ENCODE measurements around the gene HTRA3.

HTRA3 gene

DNA sequence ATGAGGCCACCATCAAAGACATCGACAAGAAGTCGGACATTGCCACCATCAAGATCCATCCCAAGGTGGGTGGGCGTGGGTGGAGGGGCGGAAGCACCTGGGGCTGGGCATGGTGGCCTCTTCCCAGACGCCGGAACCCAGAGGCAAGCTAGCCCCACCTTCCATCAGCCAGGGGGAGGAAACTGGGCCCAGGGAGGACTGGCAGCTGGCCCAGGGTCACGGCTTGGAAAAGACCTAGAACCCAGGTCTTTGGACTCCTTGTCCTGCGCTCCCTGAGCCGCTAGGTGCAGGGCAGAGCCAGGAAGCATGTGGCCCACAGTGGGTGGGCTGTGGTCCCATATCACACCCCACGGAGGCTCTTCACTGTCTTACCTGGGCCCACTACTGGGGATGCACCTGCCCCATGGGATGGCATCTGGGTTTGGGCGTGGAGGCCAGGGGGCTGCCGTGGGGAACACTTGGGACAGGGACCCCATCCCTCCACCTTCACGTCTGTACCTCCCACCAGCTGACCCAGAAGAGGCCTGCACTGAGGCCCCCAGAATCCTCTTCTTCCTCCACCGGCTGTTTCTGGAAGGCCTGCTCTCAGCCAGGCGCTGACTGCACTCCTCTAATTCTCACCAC is 17.3 kb downstream of the HTRA3 start:
- Histone ChIP-seq H3K4me3 (ENCODE audit: low read length in 2 of 2) (no peak overlapping the region), H3K27me3 (ENCODE audit: control insufficient read depth in 2 of 2, insufficient read depth in 2 of 2, low read length in 2 of 2) (no peaks in the 10 kb centered on the region), H3K9ac (ENCODE audit: low read depth in 1 of 2, low read length in 2 of 2) (no peak overlapping the region), H3K36me3 (ENCODE audit: control insufficient read depth in 2 of 2, insufficient read depth in 2 of 2, low read length in 2 of 2) (no peaks in the 10 kb centered on the region), H3K4me1 (ENCODE audit: control insufficient read depth in 2 of 2, insufficient read depth in 2 of 2, low read length in 2 of 2) (no peaks in the 10 kb centered on the region), H3K27ac (ENCODE audit: low read depth in 2 of 2, low read length in 2 of 2) (no peak overlapping the region), H3K9me3 (ENCODE audit: control insufficient read depth in 2 of 2, low read length in 2 of 2) (no peaks in the 10 kb centered on the region)

DNA sequence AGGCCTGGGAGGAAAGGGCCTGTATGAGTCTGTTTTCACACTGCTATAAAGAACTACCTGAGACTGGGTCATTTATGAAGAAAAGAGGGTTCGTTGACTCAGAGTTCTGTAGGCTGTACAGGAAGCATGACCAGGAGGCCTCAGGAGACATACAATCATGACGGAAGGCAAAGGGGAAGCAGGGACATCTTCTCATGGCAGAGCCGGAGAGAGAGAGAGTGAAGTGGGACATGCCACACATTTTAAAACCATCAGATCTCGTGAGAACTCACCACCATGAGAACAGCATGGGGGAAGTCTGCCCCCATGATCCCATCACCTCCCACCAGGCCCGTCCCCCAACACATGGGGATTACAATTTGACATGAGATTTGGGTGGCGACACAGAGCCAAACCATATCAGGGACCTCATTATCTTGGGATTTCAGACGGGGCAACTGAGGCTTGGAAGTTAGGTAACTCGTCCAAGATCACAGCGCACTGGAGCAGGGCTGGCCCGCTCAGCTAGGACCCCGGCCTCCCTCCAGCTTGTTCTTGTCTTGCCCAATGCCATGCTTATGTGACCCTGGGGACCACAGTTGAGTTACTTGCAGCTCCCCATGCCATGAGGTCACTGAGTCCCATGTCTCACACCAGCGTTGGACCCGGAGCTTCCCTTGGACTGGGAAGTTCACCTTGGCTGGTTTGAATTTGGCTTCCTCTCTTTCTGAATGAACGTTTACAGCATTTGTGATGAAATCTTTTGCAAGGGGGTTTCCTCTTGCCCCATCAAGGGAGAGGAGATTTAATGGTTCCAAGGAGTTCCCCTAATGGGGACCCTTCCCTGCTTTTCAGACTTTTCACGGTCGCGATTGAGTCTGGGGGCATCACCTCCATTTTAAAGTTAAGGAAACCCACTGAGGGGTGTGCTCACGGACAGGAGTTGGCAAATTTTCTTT is 18.1 kb downstream of the HTRA3 start:
- Histone ChIP-seq H3K27ac (ENCODE audit: low read depth in 2 of 2, low read length in 2 of 2) (no peak overlapping the region), H3K27me3 (ENCODE audit: control insufficient read depth in 2 of 2, insufficient read depth in 2 of 2, low read length in 2 of 2) (no peaks in the 10 kb centered on the region), H3K36me3 (ENCODE audit: control insufficient read depth in 2 of 2, insufficient read depth in 2 of 2, low read length in 2 of 2) (no peaks in the 10 kb centered on the region), H3K9me3 (ENCODE audit: control insufficient read depth in 2 of 2, low read length in 2 of 2) (no peaks in the 10 kb centered on the region), H3K9ac (ENCODE audit: low read depth in 1 of 2, low read length in 2 of 2) (no peak overlapping the region), H3K4me3 (ENCODE audit: low read length in 2 of 2) (no peak overlapping the region), H3K4me1 (ENCODE audit: control insufficient read depth in 2 of 2, insufficient read depth in 2 of 2, low read length in 2 of 2) (no peaks in the 10 kb centered on the region)

DNA sequence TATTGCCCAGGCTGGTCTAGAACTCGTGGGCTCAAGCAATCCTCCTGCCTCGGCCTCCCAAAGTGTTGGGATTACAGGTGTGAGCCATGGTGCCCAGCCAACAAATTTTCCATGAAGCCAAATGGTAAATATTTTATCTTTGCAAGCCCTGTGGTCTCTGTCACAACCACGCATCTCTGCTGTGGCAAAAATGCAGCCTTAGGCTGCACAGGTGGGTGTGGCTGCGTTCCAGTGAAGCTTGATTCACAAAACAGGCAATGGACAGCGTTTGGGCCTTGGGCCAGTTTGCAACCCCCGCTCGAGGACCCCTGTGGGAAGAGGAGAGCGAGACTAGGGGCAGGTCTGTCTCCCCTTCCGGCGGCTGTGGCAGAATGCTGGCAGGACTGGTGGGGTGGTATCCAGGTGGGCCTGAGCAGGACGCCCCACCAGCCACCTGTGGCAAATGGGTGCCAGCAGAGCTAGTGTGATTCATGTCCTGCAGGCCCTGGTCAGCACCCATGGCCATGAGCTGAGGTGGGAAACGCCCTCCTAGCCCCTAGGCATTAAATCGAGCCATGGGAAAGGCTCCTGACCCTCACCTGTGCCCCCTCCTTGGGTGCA is 19.7 kb downstream of the HTRA3 start:
- H3K27me3 ChIP-seq (ENCODE audit: control insufficient read depth in 2 of 2, insufficient read depth in 2 of 2, low read length in 2 of 2): no peaks in the 10 kb centered on the region
- H3K36me3 ChIP-seq (ENCODE audit: control insufficient read depth in 2 of 2, insufficient read depth in 2 of 2, low read length in 2 of 2): no peaks in the 10 kb centered on the region
- H3K4me3 ChIP-seq (ENCODE audit: low read length in 2 of 2): no peak overlapping the region
- H3K27ac ChIP-seq (ENCODE audit: low read depth in 2 of 2, low read length in 2 of 2): no peak overlapping the region
- H3K4me1 ChIP-seq (ENCODE audit: control insufficient read depth in 2 of 2, insufficient read depth in 2 of 2, low read length in 2 of 2): no peaks in the 10 kb centered on the region
- no peaks in the 10 kb centered on the region for H3K9me3 ChIP-seq (ENCODE audit: control insufficient read depth in 2 of 2, low read length in 2 of 2)
- H3K9ac ChIP-seq (ENCODE audit: low read depth in 1 of 2, low read length in 2 of 2): no peak overlapping the region

DNA sequence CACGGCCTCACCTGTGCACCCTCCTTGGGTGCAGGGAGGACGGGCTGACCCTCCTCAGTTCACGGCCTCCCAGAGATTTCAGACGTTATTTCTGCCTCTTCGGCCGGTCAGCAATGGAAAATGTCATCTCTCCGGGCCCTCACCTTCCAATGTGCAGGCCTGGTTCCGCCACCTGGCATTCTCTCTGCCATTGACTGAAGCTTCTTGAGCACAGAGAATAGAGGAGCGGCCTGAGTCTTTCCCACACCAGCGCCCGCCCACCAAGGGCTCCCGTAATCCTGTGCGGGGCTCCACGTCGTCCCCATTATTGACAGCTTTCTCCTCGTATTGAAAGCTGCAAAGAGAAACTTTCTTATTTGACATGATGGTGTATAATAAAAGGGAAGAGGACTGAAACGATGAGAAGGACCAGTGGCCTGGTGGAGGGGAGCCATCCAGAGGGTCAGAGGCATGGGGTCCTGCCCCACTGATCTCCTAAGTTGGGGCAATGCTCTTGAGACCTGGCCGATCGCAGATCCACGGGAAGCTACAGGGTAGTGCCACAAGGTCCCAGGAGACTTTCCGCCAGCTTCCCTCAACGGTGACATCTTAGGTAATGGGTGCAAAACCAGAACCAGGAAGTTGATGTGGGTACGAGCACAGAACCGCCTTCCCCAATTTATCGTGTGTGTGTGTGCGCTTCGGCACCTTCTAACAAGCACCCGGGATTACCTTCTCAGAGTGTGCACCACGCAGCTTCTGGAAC is 20.6 kb downstream of the HTRA3 start:
- H3K4me3 ChIP-seq (ENCODE audit: low read length in 2 of 2): no peak overlapping the region
- no peaks in the 10 kb centered on the region for H3K9me3 ChIP-seq (ENCODE audit: control insufficient read depth in 2 of 2, low read length in 2 of 2)
- no peak overlapping the region for H3K9ac ChIP-seq (ENCODE audit: low read depth in 1 of 2, low read length in 2 of 2)
- no peaks in the 10 kb centered on the region for H3K27me3 ChIP-seq (ENCODE audit: control insufficient read depth in 2 of 2, insufficient read depth in 2 of 2, low read length in 2 of 2)
- no peak overlapping the region for H3K27ac ChIP-seq (ENCODE audit: low read depth in 2 of 2, low read length in 2 of 2)
- H3K4me1 ChIP-seq (ENCODE audit: control insufficient read depth in 2 of 2, insufficient read depth in 2 of 2, low read length in 2 of 2): no peaks in the 10 kb centered on the region
- H3K36me3 ChIP-seq (ENCODE audit: control insufficient read depth in 2 of 2, insufficient read depth in 2 of 2, low read length in 2 of 2): no peaks in the 10 kb centered on the region

DNA sequence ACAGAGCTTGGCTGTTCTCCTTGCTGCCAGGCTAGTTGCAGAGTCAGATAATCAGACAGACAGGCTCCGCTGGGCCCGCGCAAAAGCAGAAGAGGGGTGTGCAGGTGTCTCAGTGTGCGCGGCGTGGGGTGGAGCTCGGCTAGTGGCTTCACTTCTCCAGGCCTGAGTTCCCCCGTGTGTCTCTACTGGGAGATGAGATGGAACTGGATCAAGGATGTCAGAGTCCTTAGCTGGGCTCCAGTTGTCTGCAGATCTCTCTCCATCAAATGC is 21.1 kb downstream of the HTRA3 start:
- H3K27ac ChIP-seq (ENCODE audit: low read depth in 2 of 2, low read length in 2 of 2): no peak overlapping the region
- H3K9me3 ChIP-seq (ENCODE audit: control insufficient read depth in 2 of 2, low read length in 2 of 2): no peaks in the 10 kb centered on the region
- H3K36me3 ChIP-seq (ENCODE audit: control insufficient read depth in 2 of 2, insufficient read depth in 2 of 2, low read length in 2 of 2): no peaks in the 10 kb centered on the region
- H3K9ac ChIP-seq (ENCODE audit: low read depth in 1 of 2, low read length in 2 of 2): no peak overlapping the region
- H3K4me1 ChIP-seq (ENCODE audit: control insufficient read depth in 2 of 2, insufficient read depth in 2 of 2, low read length in 2 of 2): no peaks in the 10 kb centered on the region
- H3K4me3 ChIP-seq (ENCODE audit: low read length in 2 of 2): no peak overlapping the region
- no peaks in the 10 kb centered on the region for H3K27me3 ChIP-seq (ENCODE audit: control insufficient read depth in 2 of 2, insufficient read depth in 2 of 2, low read length in 2 of 2)

DNA sequence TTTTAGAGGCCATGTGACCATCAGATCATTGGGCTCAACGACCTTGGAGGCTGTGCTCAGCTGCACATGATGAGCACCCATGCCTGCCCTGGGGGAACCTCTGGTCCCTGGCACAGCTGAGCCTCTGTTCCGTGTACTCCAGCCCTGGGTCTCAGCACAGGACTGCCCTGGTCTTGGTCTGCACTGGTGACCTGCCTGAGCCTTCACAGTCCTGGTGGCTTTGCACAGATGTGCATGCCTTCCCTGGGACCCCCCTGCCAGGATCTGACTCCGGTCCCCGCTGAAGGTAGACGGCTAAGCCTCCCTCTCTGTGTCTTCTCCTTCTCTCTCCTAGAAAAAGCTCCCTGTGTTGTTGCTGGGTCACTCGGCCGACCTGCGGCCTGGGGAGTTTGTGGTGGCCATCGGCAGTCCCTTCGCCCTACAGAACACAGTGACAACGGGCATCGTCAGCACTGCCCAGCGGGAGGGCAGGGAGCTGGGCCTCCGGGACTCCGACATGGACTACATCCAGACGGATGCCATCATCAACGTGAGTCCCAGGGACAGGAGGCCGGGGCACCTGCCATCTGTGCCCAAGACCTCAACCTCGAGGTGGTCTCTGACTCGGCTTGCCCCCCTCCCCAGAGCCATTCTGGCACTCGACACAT is 21.6 kb downstream of the HTRA3 start:
- Histone ChIP-seq H3K4me1 (ENCODE audit: control insufficient read depth in 2 of 2, insufficient read depth in 2 of 2, low read length in 2 of 2) (no peaks in the 10 kb centered on the region), H3K4me3 (ENCODE audit: low read length in 2 of 2) (no peak overlapping the region), H3K9ac (ENCODE audit: low read depth in 1 of 2, low read length in 2 of 2) (no peak overlapping the region), H3K27ac (ENCODE audit: low read depth in 2 of 2, low read length in 2 of 2) (no peak overlapping the region), H3K36me3 (ENCODE audit: control insufficient read depth in 2 of 2, insufficient read depth in 2 of 2, low read length in 2 of 2) (no peaks in the 10 kb centered on the region), H3K9me3 (ENCODE audit: control insufficient read depth in 2 of 2, low read length in 2 of 2) (no peaks in the 10 kb centered on the region), H3K27me3 (ENCODE audit: control insufficient read depth in 2 of 2, insufficient read depth in 2 of 2, low read length in 2 of 2) (no peaks in the 10 kb centered on the region)

DNA sequence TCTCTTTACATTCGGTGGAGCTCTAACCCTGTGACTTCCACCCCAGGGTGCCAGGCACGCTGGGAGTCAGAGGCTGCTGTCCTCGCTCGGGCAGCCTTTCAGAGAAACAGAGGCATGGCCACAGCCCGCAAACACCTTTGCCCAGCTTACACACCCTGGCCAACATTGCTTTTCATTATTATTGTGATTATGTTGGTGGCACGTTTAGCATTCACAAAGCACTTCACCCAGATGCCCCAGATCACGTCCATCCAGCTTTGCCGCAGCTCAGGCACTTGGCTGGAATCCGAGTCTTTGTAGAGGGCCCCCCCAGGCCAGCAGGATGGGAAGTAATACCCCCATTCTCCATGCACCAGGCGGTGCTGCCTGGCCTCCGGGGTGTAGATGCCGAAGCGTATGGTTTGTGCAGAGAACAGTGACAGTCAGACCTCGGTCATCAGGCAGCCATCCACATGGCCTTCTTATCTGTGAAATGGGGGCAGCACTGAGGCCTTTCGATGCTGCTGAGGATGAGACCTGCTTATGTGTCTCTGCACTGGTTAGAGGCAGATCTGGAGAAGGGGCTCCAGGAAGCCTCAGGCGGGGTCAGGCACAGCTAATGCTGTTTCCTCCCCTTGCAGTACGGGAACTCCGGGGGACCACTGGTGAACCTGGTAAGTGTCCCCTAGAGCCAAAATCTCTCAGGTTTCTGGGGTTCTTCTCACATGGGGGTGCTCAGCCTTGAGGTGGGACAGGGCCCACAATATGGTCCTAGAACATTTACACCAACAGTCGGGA is 22.3 kb downstream of the HTRA3 start:
- Histone ChIP-seq H3K9me3 (ENCODE audit: control insufficient read depth in 2 of 2, low read length in 2 of 2) (no peaks in the 10 kb centered on the region), H3K36me3 (ENCODE audit: control insufficient read depth in 2 of 2, insufficient read depth in 2 of 2, low read length in 2 of 2) (no peaks in the 10 kb centered on the region), H3K4me3 (ENCODE audit: low read length in 2 of 2) (no peak overlapping the region), H3K27me3 (ENCODE audit: control insufficient read depth in 2 of 2, insufficient read depth in 2 of 2, low read length in 2 of 2) (no peaks in the 10 kb centered on the region), H3K27ac (ENCODE audit: low read depth in 2 of 2, low read length in 2 of 2) (no peak overlapping the region), H3K4me1 (ENCODE audit: control insufficient read depth in 2 of 2, insufficient read depth in 2 of 2, low read length in 2 of 2) (no peaks in the 10 kb centered on the region), H3K9ac (ENCODE audit: low read depth in 1 of 2, low read length in 2 of 2) (no peak overlapping the region)

DNA sequence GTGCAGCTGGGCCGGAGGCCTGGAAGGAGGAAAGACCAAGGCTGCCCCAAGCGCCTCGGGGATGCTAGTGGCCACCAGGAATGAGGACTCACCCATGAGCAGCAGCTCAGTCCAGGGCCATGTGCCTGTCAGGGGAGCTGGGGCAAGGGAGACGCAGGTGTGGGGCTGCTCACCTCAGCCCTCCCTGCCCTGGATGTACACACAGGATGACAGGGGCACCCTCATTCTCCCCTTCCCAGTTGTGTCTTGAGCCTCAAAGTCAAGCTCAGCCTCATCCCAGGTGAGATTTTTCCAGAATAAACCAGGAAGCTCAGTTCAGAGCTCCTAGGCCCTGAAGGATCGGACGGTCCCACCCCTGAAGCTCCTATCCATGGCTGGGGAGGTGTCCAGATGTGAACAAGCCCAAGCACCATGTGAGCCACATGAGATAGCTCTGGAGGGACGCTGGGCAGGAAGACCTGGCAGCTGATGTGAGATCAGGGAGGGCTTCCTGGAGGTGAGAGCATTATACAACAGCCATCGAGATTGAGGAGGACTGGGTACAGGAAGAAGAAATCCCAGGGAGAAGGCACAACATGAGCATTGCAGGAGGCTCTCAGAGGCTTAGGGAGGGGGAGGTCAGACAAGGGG is 23.0 kb downstream of the HTRA3 start:
- Histone ChIP-seq H3K36me3 (ENCODE audit: control insufficient read depth in 2 of 2, insufficient read depth in 2 of 2, low read length in 2 of 2) (no peaks in the 10 kb centered on the region), H3K4me1 (ENCODE audit: control insufficient read depth in 2 of 2, insufficient read depth in 2 of 2, low read length in 2 of 2) (no peaks in the 10 kb centered on the region), H3K9me3 (ENCODE audit: control insufficient read depth in 2 of 2, low read length in 2 of 2) (no peaks in the 10 kb centered on the region), H3K9ac (ENCODE audit: low read depth in 1 of 2, low read length in 2 of 2) (no peak overlapping the region), H3K27ac (ENCODE audit: low read depth in 2 of 2, low read length in 2 of 2) (no peak overlapping the region), H3K27me3 (ENCODE audit: control insufficient read depth in 2 of 2, insufficient read depth in 2 of 2, low read length in 2 of 2) (no peaks in the 10 kb centered on the region), H3K4me3 (ENCODE audit: low read length in 2 of 2) (no peak overlapping the region)

All from mucosa of rectum (tissue), 2 donors.